ENCODE results near the gene SGF29. TPM values are rescaled to one million over a fixed set of nuclear protein-coding genes. Genes with fewer than 3 reads are reported as not detected.
A peak's percentile ranks its signal among the peaks of the same experiment; 100 is the strongest.

SGF29 gene
- total RNA-seq, 1 experiment from 2014 or later, result 45.3 TPM

DNA sequence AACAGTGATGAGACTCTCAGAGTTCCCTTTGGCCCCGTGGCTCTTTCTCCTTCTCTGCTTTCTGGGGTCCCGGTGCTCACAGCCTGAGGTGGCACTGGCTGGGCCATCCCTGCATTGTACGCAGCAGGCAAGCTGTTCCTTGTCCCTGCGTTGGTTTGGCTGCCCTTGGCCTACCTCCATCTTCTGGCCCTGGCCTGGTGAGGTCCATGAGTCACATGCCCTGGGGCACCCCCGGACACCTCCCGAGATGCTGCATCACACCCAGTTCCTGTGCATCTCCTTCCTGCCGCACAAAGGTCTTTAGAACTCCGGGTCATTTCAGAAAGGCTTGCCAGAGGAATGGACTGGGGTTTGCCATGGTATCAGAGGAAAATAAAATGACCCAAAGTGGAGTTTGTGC, 33.7 kb downstream of the SGF29 start:
- TF ChIP-seq CTCF (conservative IDR thresholded peaks at IDR 0.05) (no peak), EZH2 (IDR thresholded peaks at IDR 0.05; ENCODE audit: low read depth) (no peak)
- peaks cover 39% of the 10 kb centered on the region for H3K4me1 ChIP-seq (replicated peaks; ENCODE audit: insufficient read depth)
- H3K4me3 ChIP-seq, result no peak overlapping the region
- CTCF ChIA-PET, result interaction anchor here (0.6 kb wide), 2 partner anchors 310 to 372 kb away, joined by 3 read pairs; no protein-coding TSS in a partner anchor
- peak overlapping the region; percentile 51 for H3K4me2 ChIP-seq
- peak; percentile 96 for DNase-seq
- peaks cover 17% of the 10 kb centered on the region; the same call in 1 of the 2 replicates for H3K36me3 ChIP-seq (ENCODE audit: low read depth)
- no peaks in the 10 kb centered on the region for H3K27me3 ChIP-seq (ENCODE audit: insufficient read depth, low read depth)
- H3K9me2 ChIP-seq (ENCODE audit: insufficient read depth), result no peaks in the 10 kb centered on the region
- H3F3A ChIP-seq (ENCODE audit: insufficient read depth, low read depth), result peaks cover 38% of the 10 kb centered on the region
- H3K79me2 ChIP-seq (ENCODE audit: low read depth), result no peaks in the 10 kb centered on the region
- H3K9me3 ChIP-seq (ENCODE audit: insufficient read depth, low read depth), result no peaks in the 10 kb centered on the region
- no TSS peak for BruUV-seq (replicated peaks)
- peak overlapping the region; percentile 67 for H3K27ac ChIP-seq
- POLR2A ChIA-PET (ENCODE audit: unreplicated experiment), result interaction anchor here (0.6 to 0.7 kb wide), 2 partner anchors 22 to 27 kb away, joined by 3 read pairs; partner anchors contain the start of gene SULT1A1
- H4K20me1 ChIP-seq (ENCODE audit: insufficient read depth), result no peaks in the 10 kb centered on the region
- no peak overlapping the region for H2AFZ ChIP-seq
- intact Hi-C loops (cut with micrococcal nuclease; ENCODE audit: unreplicated experiment), result no loop called here

DNA sequence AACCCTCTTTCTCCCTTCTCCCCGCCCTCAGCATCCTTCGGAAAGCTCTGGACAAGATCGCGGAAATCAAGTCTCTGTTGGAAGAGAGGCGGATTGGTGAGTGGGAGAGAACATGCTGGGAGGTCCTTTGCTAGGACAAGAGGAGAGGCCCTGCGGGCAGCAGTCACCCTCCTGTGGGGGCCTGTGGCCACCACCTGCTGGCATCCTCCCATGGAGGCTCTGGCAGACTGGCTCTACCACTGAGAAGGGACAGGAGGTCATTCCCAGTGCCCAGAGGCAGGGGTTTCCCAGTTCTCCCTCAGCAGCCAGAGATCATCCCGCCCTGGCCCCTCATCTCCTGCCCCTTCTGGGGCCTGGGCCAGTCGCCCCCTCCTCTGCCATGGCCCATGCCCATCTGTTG, 35.3 kb downstream of the SGF29 start:
- H2AFZ ChIP-seq, result no peak overlapping the region
- DNase-seq, result no peak
- intact Hi-C loops (cut with micrococcal nuclease; ENCODE audit: unreplicated experiment), result no loop called here
- no peak overlapping the region for H3K27ac ChIP-seq
- no peaks in the 10 kb centered on the region for H3K9me3 ChIP-seq (ENCODE audit: insufficient read depth, low read depth)
- H3K4me1 ChIP-seq (replicated peaks; ENCODE audit: insufficient read depth), result peaks cover 39% of the 10 kb centered on the region
- no peak overlapping the region for H3K4me3 ChIP-seq
- H3K79me2 ChIP-seq (ENCODE audit: low read depth), result peaks cover 5% of the 10 kb centered on the region; the same call in 1 of the 2 replicates
- no peak for TF ChIP-seq CTCF (conservative IDR thresholded peaks at IDR 0.05)
- no peak for TF ChIP-seq EZH2 (IDR thresholded peaks at IDR 0.05; ENCODE audit: low read depth)
- no peak overlapping the region for H3K4me2 ChIP-seq
- peaks cover 39% of the 10 kb centered on the region for H3F3A ChIP-seq (ENCODE audit: insufficient read depth, low read depth)
- ChIA-PET CTCF (no interaction called here), POLR2A (ENCODE audit: unreplicated experiment) (no interaction called here)
- no peaks in the 10 kb centered on the region for H3K9me2 ChIP-seq (ENCODE audit: insufficient read depth)
- peaks cover 25% of the 10 kb centered on the region; the same call in 1 of the 2 replicates for H3K36me3 ChIP-seq (ENCODE audit: low read depth)
- no TSS peak for BruUV-seq (replicated peaks)
- H4K20me1 ChIP-seq (ENCODE audit: insufficient read depth), result no peaks in the 10 kb centered on the region
- no peaks in the 10 kb centered on the region for H3K27me3 ChIP-seq (ENCODE audit: insufficient read depth, low read depth)

DNA sequence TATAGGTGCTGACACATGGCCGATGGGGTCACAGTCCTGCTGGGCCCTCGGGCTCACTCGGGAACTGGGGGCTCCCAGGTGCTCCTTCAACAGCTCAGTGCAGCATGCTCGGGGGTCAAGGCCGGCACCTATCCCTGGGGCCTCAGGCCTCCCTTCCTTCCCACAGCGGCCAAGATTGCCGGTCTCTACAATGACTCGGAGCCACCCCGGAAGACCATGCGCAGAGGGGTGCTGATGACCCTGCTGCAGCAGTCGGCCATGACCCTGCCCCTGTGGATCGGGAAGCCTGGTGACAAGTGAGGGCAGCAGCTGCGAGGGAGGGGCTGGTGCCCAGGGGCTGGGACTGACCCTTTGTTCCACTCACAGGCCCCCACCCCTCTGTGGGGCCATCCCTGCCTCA, 36.2 kb downstream of the SGF29 start:
- Histone ChIP-seq H3F3A (ENCODE audit: insufficient read depth, low read depth) (peaks cover 39% of the 10 kb centered on the region), H2AFZ (no peak overlapping the region), H3K4me3 (no peak overlapping the region), H4K20me1 (ENCODE audit: insufficient read depth) (no peaks in the 10 kb centered on the region), H3K27me3 (ENCODE audit: insufficient read depth, low read depth) (no peaks in the 10 kb centered on the region), H3K79me2 (ENCODE audit: low read depth) (peaks cover 11% of the 10 kb centered on the region), H3K9me2 (ENCODE audit: insufficient read depth) (no peaks in the 10 kb centered on the region), H3K27ac (no peak overlapping the region), H3K36me3 (ENCODE audit: low read depth) (peaks cover 25% of the 10 kb centered on the region; the same call in 1 of the 2 replicates), H3K4me1 (replicated peaks; ENCODE audit: insufficient read depth) (peaks cover 39% of the 10 kb centered on the region), H3K9me3 (ENCODE audit: insufficient read depth, low read depth) (no peaks in the 10 kb centered on the region), H3K4me2 (no peak overlapping the region)
- ChIA-PET CTCF (no interaction called here), POLR2A (ENCODE audit: unreplicated experiment) (no interaction called here)
- intact Hi-C loops (cut with micrococcal nuclease; ENCODE audit: unreplicated experiment), result no loop called here
- BruUV-seq (replicated peaks), result no TSS peak
- TF ChIP-seq CTCF (conservative IDR thresholded peaks at IDR 0.05), result no peak
- TF ChIP-seq EZH2 (IDR thresholded peaks at IDR 0.05; ENCODE audit: low read depth), result no peak
- DNase-seq, result no peak

All from PC-9 (cell line).